ENCODE measurements around the gene TSSC4.

DNA sequence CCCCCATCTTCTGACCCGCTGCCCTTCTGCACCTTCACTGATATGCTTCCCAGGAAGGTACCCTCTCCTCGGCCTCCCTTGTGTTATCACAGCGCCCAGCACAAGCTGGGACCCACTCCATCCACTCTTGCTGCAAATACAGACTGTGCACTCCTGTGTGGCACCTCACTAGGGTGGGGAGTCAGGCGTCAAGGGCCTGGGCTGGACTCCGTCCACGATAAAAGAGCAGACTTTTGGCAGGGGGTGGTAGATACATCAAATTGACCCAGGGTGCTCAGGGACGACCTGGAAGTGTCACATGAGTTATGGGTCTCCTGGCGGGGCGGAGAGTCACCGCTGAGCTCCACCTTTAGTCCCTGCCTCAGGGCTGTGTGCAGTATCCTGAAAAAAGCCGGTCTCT lies 42.9 kb downstream of the TSSC4 start:
- TF ChIP-seq TCF12 (IDR thresholded peaks at IDR 0.05; ENCODE audit: low read depth) (no peak), CREB1 (IDR thresholded peaks at IDR 0.05; ENCODE audit: low read depth) (no peak), YY1 (IDR thresholded peaks at IDR 0.05; ENCODE audit: low read depth) (no peak), FOXM1 (IDR thresholded peaks at IDR 0.05; ENCODE audit: borderline replicate concordance, low read depth) (no peak), TAF1 (IDR thresholded peaks at IDR 0.05; ENCODE audit: low read depth) (no peak), RAD21 (IDR thresholded peaks at IDR 0.05; ENCODE audit: low read depth) (no peak), NFIC (IDR thresholded peaks at IDR 0.05) (no peak), EGR1 (IDR thresholded peaks at IDR 0.05) (no peak)
- TF ChIP-seq, protein P1, sequence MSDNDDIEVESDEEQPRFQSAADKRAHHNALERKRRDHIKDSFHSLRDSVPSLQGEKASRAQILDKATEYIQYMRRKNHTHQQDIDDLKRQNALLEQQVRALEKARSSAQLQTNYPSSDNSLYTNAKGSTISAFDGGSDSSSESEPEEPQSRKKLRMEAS (IDR thresholded peaks at IDR 0.05), result no peak
